HEK293T (cell line): Measurements from ENCODE around the gene PABPN1.

Experiments
- ARNT ChIP-seq: fragments of 450-650 bp; IDR thresholded peaks from 2 replicates; pipeline ENCODE4 v1.6.1; 2017; ENCODE audit warnings: mild to moderate bottlenecking
- CTBP1 ChIP-seq: fragments of 450-650 bp; IDR thresholded peaks from 2 replicates; pipeline ENCODE4 v1.6.1; 2016; ENCODE audit warnings: borderline replicate concordance
- ELF4 ChIP-seq: fragments of 450-650 bp; IDR thresholded peaks from 2 replicates; pipeline ENCODE4 v1.6.1; 2017; ENCODE audit warnings: antibody characterized with exemption
- FOXA1 ChIP-seq: fragments of 450-650 bp; IDR thresholded peaks from 2 replicates; pipeline ENCODE4 v1.6.1; 2016; ENCODE audit warnings: mild to moderate bottlenecking
- FOXK2 ChIP-seq: fragments of 450-650 bp; IDR thresholded peaks from 2 replicates; pipeline ENCODE4 v1.6.1; 2016; ENCODE audit warnings: mild to moderate bottlenecking
- FOXM1 ChIP-seq: fragments of 450-650 bp; IDR thresholded peaks from 2 replicates; pipeline ENCODE4 v1.6.1; 2017; ENCODE audit warnings: mild to moderate bottlenecking, borderline replicate concordance
- HDGF ChIP-seq: fragments of 450-650 bp; IDR thresholded peaks from 2 replicates; pipeline ENCODE4 v1.6.1; 2017; ENCODE audit warnings: antibody characterized with exemption, borderline replicate concordance
- LEF1 ChIP-seq: fragments of 450-650 bp; IDR thresholded peaks from 2 replicates; pipeline ENCODE4 v1.6.1; 2017; ENCODE audit warnings: mild to moderate bottlenecking, borderline replicate concordance
- SP1 ChIP-seq: fragments of 450-650 bp; IDR thresholded peaks from 2 replicates; pipeline ENCODE4 v1.6.1; 2017
- SUZ12 ChIP-seq: fragments of 450-650 bp; IDR thresholded peaks from 2 replicates; pipeline ENCODE4 v1.6.1; 2016; ENCODE audit warnings: mild to moderate bottlenecking
- TARDBP ChIP-seq: fragments of 450-650 bp; IDR thresholded peaks from 2 replicates; pipeline ENCODE4 v1.6.1; 2016
- TF ChIP-seq, protein P1 (sequence below): fragments of 450-650 bp; IDR thresholded peaks from 2 replicates; pipeline ENCODE4 v1.6.1; 2016

- TF ChIP-seq HDGF: no peak
- TF ChIP-seq SUZ12: no peak
- no peak for TF ChIP-seq ELF4
- no peak for TF ChIP-seq TARDBP
- TF ChIP-seq LEF1: no peak
- no peak for TF ChIP-seq FOXA1
- no peak for TF ChIP-seq CTBP1
- no peak for TF ChIP-seq SP1
- TF ChIP-seq, protein P1, sequence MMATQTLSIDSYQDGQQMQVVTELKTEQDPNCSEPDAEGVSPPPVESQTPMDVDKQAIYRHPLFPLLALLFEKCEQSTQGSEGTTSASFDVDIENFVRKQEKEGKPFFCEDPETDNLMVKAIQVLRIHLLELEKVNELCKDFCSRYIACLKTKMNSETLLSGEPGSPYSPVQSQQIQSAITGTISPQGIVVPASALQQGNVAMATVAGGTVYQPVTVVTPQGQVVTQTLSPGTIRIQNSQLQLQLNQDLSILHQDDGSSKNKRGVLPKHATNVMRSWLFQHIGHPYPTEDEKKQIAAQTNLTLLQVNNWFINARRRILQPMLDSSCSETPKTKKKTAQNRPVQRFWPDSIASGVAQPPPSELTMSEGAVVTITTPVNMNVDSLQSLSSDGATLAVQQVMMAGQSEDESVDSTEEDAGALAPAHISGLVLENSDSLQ: no peak
- no peak for TF ChIP-seq FOXM1
- TF ChIP-seq ARNT: no peak
- no peak for TF ChIP-seq FOXK2
Observed at GRCh38 chr14:23355871-23356435, 34.7 kb downstream of the PABPN1 start.
